Fibroblast of skin of left quadriceps (primary cell): ENCODE results near the gene GDNF.
"Not testable (repeated sequence)": the region's sequence is repeated elsewhere in the genome, so short reads cannot be mapped to it uniquely, and the experiment has no call there.

Source experiments
- DNase-seq, 2 experiments: peaks; one replicate each; pipeline ENCODE4 v3.0.0-alpha.2; 2013; ENCODE audit warnings: low read depth in 2 of 2

The GDNF gene

DNA sequence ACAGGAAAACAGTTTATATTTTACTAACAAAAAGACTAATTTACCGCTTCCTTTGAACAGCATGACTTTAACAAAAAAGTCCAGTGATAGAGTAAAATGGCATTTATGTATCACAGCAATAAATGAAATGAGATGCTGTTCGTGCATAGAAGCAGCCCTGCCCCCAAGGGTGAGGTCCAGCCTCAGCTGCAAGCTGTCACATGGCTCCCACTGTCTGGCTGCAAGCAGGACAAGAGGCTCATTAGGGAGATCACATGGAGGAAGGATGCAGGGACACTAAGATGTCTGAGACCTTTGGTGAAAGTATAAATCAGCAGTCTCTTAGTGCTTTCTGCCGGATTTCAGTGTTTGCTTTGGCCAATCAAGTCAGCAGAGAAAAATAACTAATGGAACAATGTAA is 23.0 kb downstream of the GDNF start:
- no peak for DNase-seq

GRCh38 chr5:37816331-37816730 is 23.5 kb downstream of the GDNF start:
- DNase-seq = no peak

DNA sequence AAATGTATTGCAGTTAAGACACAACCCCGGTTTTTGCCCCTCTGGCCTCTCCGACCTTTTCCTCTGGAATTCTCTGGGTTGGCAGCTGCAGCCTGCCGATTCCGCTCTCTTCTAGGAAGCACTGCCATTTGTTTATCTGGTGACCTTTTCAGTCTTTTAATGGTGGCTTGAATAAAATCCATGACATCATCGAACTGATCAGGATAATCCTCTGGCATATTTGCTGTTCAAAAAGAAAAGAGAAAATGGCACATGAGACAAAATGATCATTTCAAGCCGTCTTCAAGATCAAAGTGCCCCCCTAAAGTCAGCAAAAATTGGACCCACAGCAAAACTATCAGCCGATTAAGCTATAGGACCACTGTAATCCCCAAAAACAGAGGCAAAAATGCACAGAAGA is 23.9 kb downstream of the GDNF start:
- no peak for DNase-seq

- DNase-seq = no peak
Observed at GRCh38 chr5:37814699-37815098, 25.1 kb downstream of the GDNF start.

- no peak for DNase-seq
Observed at GRCh38 chr5:37812365-37812764, 27.5 kb downstream of the GDNF start.

GRCh38 chr5:37811866-37812265 is 28.0 kb downstream of the GDNF start:
- no peak for DNase-seq

DNA sequence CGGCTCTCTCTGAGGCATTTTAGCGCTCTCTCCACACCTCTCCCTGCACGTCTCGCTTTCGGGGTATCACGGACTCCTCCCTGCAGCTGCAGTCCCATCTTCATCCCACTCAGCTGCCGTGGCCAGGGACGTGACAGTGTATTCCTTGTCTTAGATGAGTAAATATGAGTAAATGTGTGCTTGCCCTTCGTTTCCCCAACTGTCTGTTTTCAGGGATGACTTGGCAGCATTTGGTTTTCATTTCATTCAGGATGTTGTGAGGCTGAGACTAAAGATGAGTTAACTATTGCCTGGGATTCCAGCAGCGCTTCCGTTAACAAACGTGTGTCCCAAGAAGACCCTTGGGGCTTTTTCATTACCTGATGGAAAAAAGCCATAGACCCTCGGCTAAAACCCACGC is 29.5 kb downstream of the GDNF start:
- DNase-seq = peak; percentile 65 to 67

DNA sequence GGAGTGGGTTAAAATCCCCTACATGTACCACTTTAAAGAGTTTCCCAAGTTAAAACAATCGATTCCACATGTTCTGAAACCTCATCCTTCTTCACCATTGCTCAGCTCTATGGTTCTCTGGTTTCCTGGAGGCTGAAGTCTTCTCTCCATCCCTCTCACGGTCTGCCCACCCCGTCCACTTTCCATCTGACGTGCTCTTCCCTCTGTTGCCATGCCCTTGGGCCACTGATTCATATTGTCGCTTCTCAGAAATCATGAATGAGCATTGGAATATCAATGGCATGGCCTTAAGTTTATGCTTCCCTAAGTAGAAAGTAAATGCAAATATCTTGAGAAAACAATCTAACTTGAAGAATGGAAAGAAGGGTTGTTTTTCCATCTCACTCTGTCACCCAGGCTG is 30.9 kb downstream of the GDNF start:
- no peak for DNase-seq

GRCh38 chr5:37807621-37808301 is 32.1 kb downstream of the GDNF start:
- no peak for DNase-seq

GRCh38 chr5:37807015-37807414 is 32.8 kb downstream of the GDNF start:
- no peak for DNase-seq

DNA sequence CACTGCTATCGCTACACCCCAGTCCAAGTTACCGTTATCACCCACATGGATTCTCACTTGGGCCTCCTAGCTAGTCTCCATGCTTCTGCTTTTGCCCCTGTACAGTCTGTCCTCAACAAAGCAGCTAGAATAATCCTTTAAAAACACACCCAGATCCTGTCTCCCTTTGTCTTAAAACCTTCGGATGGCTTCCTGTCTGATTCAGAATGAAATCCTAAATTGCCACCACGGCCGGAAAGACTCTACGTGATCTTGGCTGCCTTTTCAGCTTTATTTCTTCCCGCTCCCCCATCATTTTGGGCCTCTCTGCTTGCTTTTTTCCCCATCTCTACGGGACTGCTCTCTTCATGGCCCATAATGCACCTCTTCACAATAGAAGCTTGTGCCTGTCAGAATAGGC is 33.4 kb downstream of the GDNF start:
- DNase-seq = no peak

- no peak for DNase-seq
Observed at GRCh38 chr5:37806016-37806415, 33.8 kb downstream of the GDNF start.

- no peak for DNase-seq
Observed at GRCh38 chr5:37804401-37804800, 35.4 kb downstream of the GDNF start.

- no peak for DNase-seq
Observed at GRCh38 chr5:37803487-37803886, 36.4 kb downstream of the GDNF start.

DNA sequence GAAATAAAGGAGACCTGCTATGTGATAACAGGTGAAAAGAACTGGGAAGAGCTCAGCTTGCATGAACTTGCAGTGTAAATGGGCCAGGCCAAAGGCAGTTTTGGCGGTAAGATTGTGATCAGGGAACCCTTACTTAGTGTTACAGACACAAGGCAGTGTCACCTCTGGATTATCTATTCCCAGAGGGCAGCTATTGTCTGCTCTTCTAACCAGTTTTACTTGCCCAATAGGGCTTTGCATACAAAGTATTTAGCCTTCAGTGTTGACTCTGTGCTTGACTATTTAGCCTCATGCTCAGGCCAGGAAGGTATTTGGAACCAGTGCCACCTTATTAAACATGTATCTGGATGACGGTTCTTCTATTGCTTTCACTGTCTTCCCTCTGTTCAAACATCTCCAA is 38.3 kb downstream of the GDNF start:
- DNase-seq = no peak

GRCh38 chr5:37799865-37800421 is 39.9 kb downstream of the GDNF start:
- DNase-seq = no peak

DNA sequence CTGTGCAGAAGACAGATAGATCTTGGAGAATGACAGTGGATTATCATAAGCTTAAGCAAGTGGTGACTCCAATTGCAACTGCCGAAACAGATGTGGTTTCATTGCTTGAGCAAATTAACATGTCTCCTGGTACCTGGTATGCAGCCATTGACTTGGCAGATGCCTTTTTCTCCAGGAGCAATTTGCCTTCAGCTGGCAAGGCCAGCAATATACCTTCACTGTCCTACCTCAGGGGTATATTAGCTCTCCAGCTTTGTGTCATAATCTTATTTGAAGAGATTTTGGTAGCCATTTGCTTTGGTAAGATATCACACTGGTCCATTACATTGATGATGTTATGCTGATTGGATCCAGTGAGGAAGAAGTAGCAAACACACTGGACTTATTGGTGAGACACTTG is 43.4 kb downstream of the GDNF start:
- not testable (repeated sequence) for DNase-seq

GRCh38 chr5:37795292-37795691 is 44.5 kb downstream of the GDNF start:
- not testable (repeated sequence) for DNase-seq

GRCh38 chr5:37792975-37793631 is 46.7 kb downstream of the GDNF start:
- no peak for DNase-seq

GRCh38 chr5:37791321-37791720 is 48.5 kb downstream of the GDNF start:
- no peak for DNase-seq

- DNase-seq = no peak
Observed at GRCh38 chr5:37789991-37790390, 49.9 kb downstream of the GDNF start.

DNA sequence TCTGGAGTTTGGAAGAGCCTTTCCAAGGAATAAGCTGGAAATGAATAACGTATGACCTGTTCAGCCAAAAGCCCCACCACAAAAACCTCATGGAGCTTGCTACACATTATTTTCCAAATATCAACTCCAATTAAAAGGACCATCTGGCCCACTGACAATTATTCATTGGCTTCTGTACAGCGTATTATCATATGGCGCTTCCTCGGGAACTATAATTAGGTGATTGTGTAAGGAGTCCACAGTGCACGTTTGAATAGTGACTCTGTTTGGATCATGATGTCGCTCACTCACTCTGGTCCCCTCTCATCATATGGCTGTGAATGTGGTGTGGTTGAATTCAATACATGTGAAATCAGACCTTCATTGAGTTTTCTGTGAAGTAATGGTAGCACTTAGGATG is 52.1 kb downstream of the GDNF start:
- DNase-seq = peak; percentile 64 to 66

- DNase-seq = peak in 1 of 2 experiments; percentile 47
Observed at GRCh38 chr5:37786862-37787519, 52.9 kb downstream of the GDNF start.
